Tibial nerve (tissue), 4 donors: ENCODE data around the gene CEACAM1. TPM values are rescaled to one million over a fixed set of nuclear protein-coding genes. Genes with fewer than 3 reads are reported as not detected.

ENCODE experiments used
- DNase-seq, 2 donors: peaks; one replicate each; pipeline ENCODE4 v3.0.0-alpha.2; 2019; ENCODE audit warnings: low spot score in 2 of 2
- H3K27ac ChIP-seq, 4 donors: fragments of 200-600 bp; sonication (generic) in 3 of 4; one replicate each; pipeline ENCODE4 v1.5.1; 2017 to 2019; ENCODE audit warnings: mild to moderate bottlenecking in 1 of 4
- H3K27me3 ChIP-seq, 2 donors: fragments of 200-600 bp; sonication (generic) in 1 of 2; one replicate each; pipeline versions ENCODE4 v1.5.1 to v1.6.0; 2017 to 2019
- H3K36me3 ChIP-seq, 3 donors: fragments of 200-600 bp; sonication (generic); one replicate each; pipeline ENCODE4 v1.5.1; 2018 to 2019
- H3K4me1 ChIP-seq, 4 donors: fragments of 200-600 bp; sonication (generic) in 3 of 4; one replicate each; pipeline ENCODE4 v1.5.1; 2017 to 2019
- H3K4me3 ChIP-seq, 4 donors: fragments of 200-600 bp; sonication (generic) in 3 of 4; one replicate each; pipeline ENCODE4 v1.5.1; 2017 to 2019; ENCODE audit warnings: mild to moderate bottlenecking in 1 of 4, moderate library complexity in 1 of 4
- H3K9me3 ChIP-seq, 4 donors: fragments of 200-600 bp; sonication (generic) in 3 of 4; one replicate each; pipeline ENCODE4 v1.5.1; 2017 to 2019
- CTCF ChIP-seq, 5 experiments: fragments of 200-600 bp in 3 of 5; fragments of 450-650 bp in 2 of 5; sonication (generic) in 3 of 5; IDR thresholded peaks; one replicate each; pipeline ENCODE4 v1.5.1; 2016 to 2019; ENCODE audit warnings: antibody characterized with exemption in 5 of 5, mild to moderate bottlenecking in 3 of 5, moderate library complexity in 2 of 5
- EP300 ChIP-seq, 2 donors: sonication (generic); formaldehyde crosslinking; IDR thresholded peaks; one replicate each; pipeline ENCODE4 v1.6.1; 2017; ENCODE audit warnings: antibody characterized with exemption in 2 of 2, mild to moderate bottlenecking in 1 of 2
- POLR2A ChIP-seq, 2 donors: fragments of 450-650 bp; IDR thresholded peaks; one replicate each; pipeline ENCODE4 v1.6.1; 2017; ENCODE audit warnings: antibody characterized with exemption in 2 of 2, mild to moderate bottlenecking in 2 of 2, moderate library complexity in 2 of 2
- WGBS, 2 donors: methylation state at CpG; one replicate each; pipeline ENCODE4 v1.1.5; 2018; 5-methylcytosine and 5-hydroxymethylcytosine counted together
- total RNA-seq, 4 donors: library from RNA; depleted of rRNA; stranded (reverse); fragments of >200 nt; gene quantifications; one replicate each; pipeline ENCODE4 v1.1.0, GENCODE V29; 2016

CEACAM1 gene
- total RNA-seq, 4 donors from 2014 or later: 0.66 TPM; not detected in 3

GRCh38 chr19:42512743-42513304, 15.5 kb downstream of the CEACAM1 start:
- H3K4me1 ChIP-seq: peaks cover 0 to 11% (median 0%) of the 10 kb centered on the region in 4 donors
- DNase-seq: no peak
- WGBS, 2 donors: 87 to 88% methylated on average over 10 of the region's 10 CpGs
- TF ChIP-seq EP300 (IDR thresholded peaks at IDR 0.05) (no peak), POLR2A (IDR thresholded peaks at IDR 0.05) (no peak), CTCF (IDR thresholded peaks at IDR 0.05) (no peak)
- H3K9me3 ChIP-seq: no peaks in the 10 kb centered on the region
- H3K36me3 ChIP-seq: no peaks in the 10 kb centered on the region
- H3K4me3 ChIP-seq: no peak overlapping the region
- no peak overlapping the region for H3K27ac ChIP-seq
- no peaks in the 10 kb centered on the region for H3K27me3 ChIP-seq

GRCh38 chr19:42512130-42512636, 16.1 kb downstream of the CEACAM1 start:
- no peaks in the 10 kb centered on the region for H3K27me3 ChIP-seq
- H3K36me3 ChIP-seq: no peaks in the 10 kb centered on the region
- no peak for TF ChIP-seq CTCF (IDR thresholded peaks at IDR 0.05)
- TF ChIP-seq POLR2A (IDR thresholded peaks at IDR 0.05): no peak
- no peak for TF ChIP-seq EP300 (IDR thresholded peaks at IDR 0.05)
- H3K27ac ChIP-seq: no peak overlapping the region
- peaks cover 0 to 11% (median 0%) of the 10 kb centered on the region in 4 donors for H3K4me1 ChIP-seq
- 85% methylated on average over 5 of the region's 5 CpGs for WGBS, 2 donors
- no peak overlapping the region for H3K4me3 ChIP-seq
- no peaks in the 10 kb centered on the region for H3K9me3 ChIP-seq
- DNase-seq: no peak

- Histone ChIP-seq H3K27me3 (no peaks in the 10 kb centered on the region), H3K4me1 (peaks cover 0 to 11% (median 0%) of the 10 kb centered on the region in 4 donors), H3K9me3 (no peaks in the 10 kb centered on the region), H3K4me3 (no peak overlapping the region), H3K27ac (peak overlapping the region in 1 of 4 donors; percentile 2), H3K36me3 (no peaks in the 10 kb centered on the region)
- no peak for DNase-seq
- WGBS, 2 donors: 83 to 91% methylated on average over 4 of the region's 4 CpGs
- TF ChIP-seq CTCF (IDR thresholded peaks at IDR 0.05) (no peak), POLR2A (IDR thresholded peaks at IDR 0.05) (no peak), EP300 (IDR thresholded peaks at IDR 0.05) (no peak)
Observed at GRCh38 chr19:42511340-42511739, 16.9 kb downstream of the CEACAM1 start.

- Histone ChIP-seq H3K36me3 (no peaks in the 10 kb centered on the region), H3K9me3 (no peaks in the 10 kb centered on the region), H3K4me1 (peaks cover 0 to 11% (median 0%) of the 10 kb centered on the region in 4 donors), H3K27ac (no peak overlapping the region), H3K4me3 (no peak overlapping the region), H3K27me3 (no peaks in the 10 kb centered on the region)
- DNase-seq: no peak
- no peak for TF ChIP-seq EP300 (IDR thresholded peaks at IDR 0.05)
- no peak for TF ChIP-seq CTCF (IDR thresholded peaks at IDR 0.05)
Observed at GRCh38 chr19:42508892-42509444, 19.3 kb downstream of the CEACAM1 start.

- TF ChIP-seq EP300 (IDR thresholded peaks at IDR 0.05) (no peak), CTCF (IDR thresholded peaks at IDR 0.05) (no peak), POLR2A (IDR thresholded peaks at IDR 0.05) (no peak)
- H3K4me1 ChIP-seq: no peaks in the 10 kb centered on the region
- no peaks in the 10 kb centered on the region for H3K9me3 ChIP-seq
- no peak overlapping the region for H3K4me3 ChIP-seq
- H3K36me3 ChIP-seq: no peaks in the 10 kb centered on the region
- 95 to 97% methylated on average over 1 of the region's 1 CpG for WGBS, 2 donors
- no peaks in the 10 kb centered on the region for H3K27me3 ChIP-seq
- no peak overlapping the region for H3K27ac ChIP-seq
- no peak for DNase-seq
Observed at GRCh38 chr19:42505066-42505465, 23.2 kb downstream of the CEACAM1 start.
